Type B pancreatic cell (in vitro differentiated cells): Measurements from ENCODE around the gene RSBN1L. TPM values are rescaled to one million over a fixed set of nuclear protein-coding genes. Genes with fewer than 3 reads are reported as not detected.
A peak's percentile ranks its signal among the peaks of the same experiment; 100 is the strongest.

Experiments
- DNase-seq: peaks from one replicate; pipeline ENCODE4 v3.0.0; 2021; ENCODE audit warnings: mixed read lengths; ENCODE audit not compliant: unreplicated experiment; ENCODE audit errors: extremely low spot score
- H3K27ac Mint-ChIP-seq: 2 replicates; pipeline ENCODE4 v1.8.0; 2021; ENCODE audit warnings: mild to moderate bottlenecking, mixed read lengths
- H3K27me3 Mint-ChIP-seq: 2 replicates; pipeline ENCODE4 v1.8.0; 2021; ENCODE audit warnings: mixed read lengths
- H3K36me3 Mint-ChIP-seq: 2 replicates; pipeline ENCODE4 v1.8.0; 2021; ENCODE audit warnings: mixed read lengths
- H3K4me1 Mint-ChIP-seq: one replicate; pipeline ENCODE4 v1.8.0; 2021; ENCODE audit warnings: mixed read lengths; ENCODE audit not compliant: unreplicated experiment
- H3K4me3 Mint-ChIP-seq: 2 replicates; pipeline ENCODE4 v1.8.0; 2021; ENCODE audit warnings: mild to moderate bottlenecking, mixed read lengths
- H3K9me3 Mint-ChIP-seq: 2 replicates; pipeline ENCODE4 v1.8.0; 2021; ENCODE audit warnings: mixed read lengths
- CTCF ChIP-seq: fragments of 200-600 bp; sonication (generic); conservative IDR thresholded peaks from 2 replicates; pipeline ENCODE4 v1.5.0; 2021; ENCODE audit warnings: antibody characterized with exemption, mild to moderate bottlenecking
- total RNA-seq: library from RNA; stranded (reverse); gene quantifications from 2 replicates; pipeline ENCODE4 v1.2.1, GENCODE V29; 2021; ENCODE audit warnings: low replicate concordance

The RSBN1L gene
- total RNA-seq, 1 donor from 2014 or later = 20.4 TPM

- peaks cover 29% of the 10 kb centered on the region for H3K36me3 Mint-ChIP-seq
- H3K27me3 Mint-ChIP-seq = no peaks in the 10 kb centered on the region
- no peak for DNase-seq
- TF ChIP-seq CTCF = no peak
- peaks cover 38% of the 10 kb centered on the region for H3K4me1 Mint-ChIP-seq
- no peak overlapping the region for H3K4me3 Mint-ChIP-seq
- H3K27ac Mint-ChIP-seq = no peak overlapping the region
- peaks cover 6% of the 10 kb centered on the region for H3K9me3 Mint-ChIP-seq
These were observed 6.0 kb upstream of the RSBN1L start for GRCh38 chr7:77690289-77690688.

- Mint-ChIP-seq H3K36me3 (peaks cover 24% of the 10 kb centered on the region), H3K27ac (peak overlapping the region; percentile 49), H3K4me3 (peak overlapping the region; percentile 70), H3K4me1 (peaks cover 31% of the 10 kb centered on the region), H3K27me3 (no peaks in the 10 kb centered on the region), H3K9me3 (peaks cover 6% of the 10 kb centered on the region)
- no peak for TF ChIP-seq CTCF
- DNase-seq = no peak
These were observed 4.3 kb upstream of the RSBN1L start for GRCh38 chr7:77691892-77692491.

- Mint-ChIP-seq H3K27ac (peak overlapping the region; percentile 44), H3K4me3 (peak overlapping the region; percentile 77), H3K4me1 (peaks cover 22% of the 10 kb centered on the region), H3K36me3 (peaks cover 14% of the 10 kb centered on the region), H3K9me3 (peaks cover 6% of the 10 kb centered on the region), H3K27me3 (no peaks in the 10 kb centered on the region)
- no peak for TF ChIP-seq CTCF
- no peak for DNase-seq
These were observed 2.3 kb upstream of the RSBN1L start for GRCh38 chr7:77693830-77694583.

- Mint-ChIP-seq H3K9me3 (peaks cover 6% of the 10 kb centered on the region), H3K4me1 (peaks cover 31% of the 10 kb centered on the region), H3K4me3 (peak overlapping the region; percentile 99), H3K27me3 (no peaks in the 10 kb centered on the region), H3K36me3 (peaks cover 14% of the 10 kb centered on the region), H3K27ac (peak overlapping the region; percentile 97)
- peak; percentile 74 for DNase-seq
- no peak for TF ChIP-seq CTCF
These were observed 630 bp downstream of the RSBN1L start for GRCh38 chr7:77696643-77697534.

GRCh38 chr7:77697535-77697831 lies 1.2 kb downstream of the RSBN1L start:
- peaks cover 32% of the 10 kb centered on the region for H3K4me1 Mint-ChIP-seq

More at GRCh38 chr7:77697535-77697831, 1.2 kb downstream of the RSBN1L start:
- H3K36me3 Mint-ChIP-seq = peaks cover 14% of the 10 kb centered on the region
- peaks cover under 1% of the 10 kb centered on the region for H3K9me3 Mint-ChIP-seq
- TF ChIP-seq CTCF = no peak
- peak overlapping the region; percentile 97 for H3K27ac Mint-ChIP-seq
- no peak for DNase-seq
- peak overlapping the region; percentile 99 for H3K4me3 Mint-ChIP-seq
- no peaks in the 10 kb centered on the region for H3K27me3 Mint-ChIP-seq
